Activated CD8-positive, alpha-beta T cell treated with anti-CD3 and anti-CD28 coated beads for 36 hours (primary cell): Measurements from ENCODE around the gene PEX14. TPM values are rescaled to one million over a fixed set of nuclear protein-coding genes. Genes with fewer than 3 reads are reported as not detected.

Experiments
- ATAC-seq: fragments of 200-7000 bp; cut with Tn5 transposase; one replicate; pipeline ENCODE4 v1.10.0; 2021; ENCODE audit warnings: mild to moderate bottlenecking, moderate library complexity
- CTCF ChIA-PET: fragments of 350-600 bp; sonication (Branson Sonifier 250); formaldehyde crosslinking; loops from one replicate; lab custom pipeline; 2021; ENCODE audit warnings: antibody characterized with exemption; lab: Charles Lee
- POLR2A ChIA-PET: fragments of 350-600 bp; sonication (Branson Sonifier 250); formaldehyde crosslinking; loops from one replicate; lab custom pipeline; 2021; ENCODE audit warnings: antibody characterized with exemption; lab: Charles Lee
- DNase-seq: peaks from one replicate; pipeline ENCODE4 v3.0.0-alpha.2; 2020
- H3K27ac Mint-ChIP-seq: one replicate; pipeline ENCODE4 v1.8.0; 2021; ENCODE audit warnings: mild to moderate bottlenecking, mixed read lengths
- H3K27me3 Mint-ChIP-seq: one replicate; pipeline ENCODE4 v1.8.0; 2021; ENCODE audit warnings: mixed read lengths
- H3K36me3 Mint-ChIP-seq: one replicate; pipeline ENCODE4 v1.8.0; 2021; ENCODE audit warnings: low read depth, mixed read lengths
- H3K4me1 Mint-ChIP-seq: one replicate; pipeline ENCODE4 v1.8.0; 2021; ENCODE audit warnings: low read depth, mixed read lengths
- H3K4me3 Mint-ChIP-seq: one replicate; pipeline ENCODE4 v1.8.0; 2021; ENCODE audit warnings: mild to moderate bottlenecking, moderate library complexity, mixed read lengths
- H3K9me3 Mint-ChIP-seq: one replicate; pipeline ENCODE4 v1.8.0; 2021; ENCODE audit warnings: mixed read lengths
- intact Hi-C: fragments of 100-400 bp; cut with micrococcal nuclease; formaldehyde crosslinking; loops from one replicate; pipeline ENCODE4 v1.10.0; 2022
- total RNA-seq, 2 experiments: library from RNA; stranded (reverse); gene quantifications; one replicate each; pipeline ENCODE4 v1.2.3, GENCODE V29; 2021
- TF ChIP-seq, protein P1 (sequence below): fragments of 200-600 bp; IDR thresholded peaks from one replicate; pipeline ENCODE4 v1.8.0; 2022; ENCODE audit warnings: antibody characterized with exemption, mild to moderate bottlenecking

Gene PEX14
- total RNA-seq, 2 experiments from 2014 or later, result 18.0 to 18.5 TPM

DNA sequence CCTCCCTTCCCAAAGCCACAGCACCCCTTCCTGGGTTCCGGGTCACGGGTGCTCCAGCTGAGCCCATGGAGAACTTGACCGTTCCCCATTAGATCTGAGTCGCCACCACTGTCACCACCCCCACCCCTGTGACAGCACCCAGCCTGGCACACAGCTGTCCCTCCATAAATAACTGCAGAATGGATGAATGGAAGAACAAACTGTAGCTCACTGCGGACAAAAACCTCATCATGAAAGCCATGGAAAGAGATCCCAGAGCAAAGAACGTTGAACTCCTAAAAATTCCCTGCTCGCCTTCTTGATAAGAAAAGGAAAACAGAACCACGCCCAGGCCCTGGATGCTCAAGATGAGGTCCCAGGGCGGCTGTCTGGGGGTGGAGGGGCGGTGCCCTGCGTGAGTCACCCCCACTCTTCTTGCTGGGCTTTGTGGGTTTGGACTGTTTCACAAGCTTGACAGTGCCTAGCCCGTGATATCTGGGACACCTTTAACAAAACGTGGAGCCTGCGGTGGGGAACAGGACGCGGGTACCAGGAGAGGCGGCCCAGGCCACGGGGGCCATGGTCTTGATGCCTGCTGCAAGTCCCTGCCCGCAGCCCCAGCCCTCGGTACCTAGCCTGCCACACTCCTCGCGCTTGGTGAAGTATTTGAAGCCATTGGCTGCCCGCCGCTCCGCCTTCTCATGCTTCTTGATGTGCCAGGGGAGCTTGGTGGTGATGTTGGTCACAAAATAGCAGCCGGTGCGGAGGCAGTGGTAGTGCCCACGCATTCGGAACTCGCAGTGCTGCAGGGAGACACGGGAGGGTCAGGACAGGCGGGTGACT lies 169.8 kb downstream of the PEX14 start:
- no peaks in the 10 kb centered on the region for H3K4me1 Mint-ChIP-seq
- intact Hi-C loops, result no loop called here
- DNase-seq, result peak; percentile 21
- TF ChIP-seq, protein P1, sequence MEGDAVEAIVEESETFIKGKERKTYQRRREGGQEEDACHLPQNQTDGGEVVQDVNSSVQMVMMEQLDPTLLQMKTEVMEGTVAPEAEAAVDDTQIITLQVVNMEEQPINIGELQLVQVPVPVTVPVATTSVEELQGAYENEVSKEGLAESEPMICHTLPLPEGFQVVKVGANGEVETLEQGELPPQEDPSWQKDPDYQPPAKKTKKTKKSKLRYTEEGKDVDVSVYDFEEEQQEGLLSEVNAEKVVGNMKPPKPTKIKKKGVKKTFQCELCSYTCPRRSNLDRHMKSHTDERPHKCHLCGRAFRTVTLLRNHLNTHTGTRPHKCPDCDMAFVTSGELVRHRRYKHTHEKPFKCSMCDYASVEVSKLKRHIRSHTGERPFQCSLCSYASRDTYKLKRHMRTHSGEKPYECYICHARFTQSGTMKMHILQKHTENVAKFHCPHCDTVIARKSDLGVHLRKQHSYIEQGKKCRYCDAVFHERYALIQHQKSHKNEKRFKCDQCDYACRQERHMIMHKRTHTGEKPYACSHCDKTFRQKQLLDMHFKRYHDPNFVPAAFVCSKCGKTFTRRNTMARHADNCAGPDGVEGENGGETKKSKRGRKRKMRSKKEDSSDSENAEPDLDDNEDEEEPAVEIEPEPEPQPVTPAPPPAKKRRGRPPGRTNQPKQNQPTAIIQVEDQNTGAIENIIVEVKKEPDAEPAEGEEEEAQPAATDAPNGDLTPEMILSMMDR, result no peak
- ATAC-seq, result no peak
- no peak overlapping the region for H3K27ac Mint-ChIP-seq
- H3K4me3 Mint-ChIP-seq, result no peak overlapping the region
- CTCF ChIA-PET, result no interaction called here
- no peaks in the 10 kb centered on the region for H3K9me3 Mint-ChIP-seq
- no peaks in the 10 kb centered on the region for H3K27me3 Mint-ChIP-seq
- H3K36me3 Mint-ChIP-seq, result no peaks in the 10 kb centered on the region
- POLR2A ChIA-PET, result interaction anchor here (0.6 kb wide), 1 partner anchor 14 kb away, joined by 3 read pairs; no protein-coding TSS in a partner anchor

DNA sequence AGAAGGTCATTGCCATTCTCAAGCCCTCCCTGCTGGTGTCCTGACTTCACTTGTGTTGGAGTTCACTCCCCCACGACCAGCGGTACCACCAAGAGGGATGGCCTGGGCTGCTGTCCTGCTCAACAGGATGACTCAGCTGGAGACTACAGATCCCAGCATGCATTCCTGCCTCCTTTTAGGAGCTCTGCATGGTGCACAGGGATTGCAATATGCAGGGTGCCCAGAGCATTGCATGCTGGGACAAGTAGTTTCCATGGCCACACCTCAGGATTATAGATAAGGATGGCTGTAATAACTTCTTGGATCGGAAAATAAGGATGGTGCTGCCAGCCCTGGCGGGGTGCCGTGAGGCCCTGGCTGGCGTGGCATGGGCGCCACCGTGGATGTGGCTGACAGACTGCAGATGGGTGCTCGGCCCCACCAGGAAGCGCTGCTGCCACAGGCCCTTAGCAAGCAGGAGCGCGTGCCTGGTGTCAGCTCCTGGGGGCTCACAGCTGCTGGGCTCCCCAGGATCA lies 171.7 kb downstream of the PEX14 start:
- ChIA-PET CTCF (no interaction called here), POLR2A (interaction anchor here (0.6 kb wide), 1 partner anchor 1926 kb away, joined by 4 read pairs; no protein-coding TSS in a partner anchor)
- H3K36me3 Mint-ChIP-seq, result no peaks in the 10 kb centered on the region
- H3K4me1 Mint-ChIP-seq, result no peaks in the 10 kb centered on the region
- H3K27ac Mint-ChIP-seq, result no peak overlapping the region
- ATAC-seq (no peak), DNase-seq (no peak)
- TF ChIP-seq, protein P1, result no peak
- no peaks in the 10 kb centered on the region for H3K27me3 Mint-ChIP-seq
- H3K9me3 Mint-ChIP-seq, result no peaks in the 10 kb centered on the region
- H3K4me3 Mint-ChIP-seq, result no peak overlapping the region
- intact Hi-C loops, result no loop called here

DNA sequence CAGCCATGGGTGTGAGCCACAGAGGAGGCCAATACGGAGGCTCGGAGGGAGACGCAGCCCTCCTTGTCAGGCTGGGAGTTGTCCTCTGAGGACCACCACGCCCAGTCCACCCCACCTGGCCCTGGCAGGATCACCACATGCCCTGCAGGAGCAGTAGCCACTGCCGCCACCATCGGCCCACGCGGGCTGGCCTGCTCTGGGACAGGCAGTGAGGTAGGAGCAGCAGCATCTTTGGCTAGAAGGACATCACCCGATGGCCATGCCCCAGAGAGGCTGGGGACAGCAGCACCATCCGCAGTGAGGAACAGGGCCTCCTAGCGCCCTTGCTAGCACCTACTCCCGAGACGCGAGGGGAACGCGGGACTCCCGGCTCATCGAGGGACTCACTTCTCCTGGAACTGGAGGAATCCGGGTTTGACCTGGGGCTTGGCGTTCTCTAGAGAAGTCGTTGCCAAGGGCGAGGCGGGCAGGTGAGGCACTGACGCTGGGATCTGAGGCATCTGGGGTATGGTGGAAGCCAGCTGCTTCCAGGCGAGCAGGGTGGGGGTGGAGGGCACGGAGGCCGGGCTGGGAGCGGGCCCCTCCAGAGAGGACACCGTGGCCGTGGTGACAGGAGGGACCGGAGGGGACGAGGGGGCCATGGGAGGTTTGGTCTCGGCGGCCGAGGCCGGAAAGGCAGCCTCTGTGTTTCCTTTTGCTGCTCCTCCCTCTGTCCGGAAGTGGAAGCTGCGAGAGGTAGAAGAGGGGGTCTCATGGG lies 172.8 kb downstream of the PEX14 start:
- intact Hi-C loops, result no loop called here
- Mint-ChIP-seq H3K4me1 (no peaks in the 10 kb centered on the region), H3K36me3 (no peaks in the 10 kb centered on the region), H3K9me3 (no peaks in the 10 kb centered on the region), H3K4me3 (no peak overlapping the region), H3K27ac (no peak overlapping the region), H3K27me3 (no peaks in the 10 kb centered on the region)
- ATAC-seq (no peak), DNase-seq (no peak)
- ChIA-PET CTCF (no interaction called here), POLR2A (no interaction called here)
- TF ChIP-seq, protein P1, result no peak

DNA sequence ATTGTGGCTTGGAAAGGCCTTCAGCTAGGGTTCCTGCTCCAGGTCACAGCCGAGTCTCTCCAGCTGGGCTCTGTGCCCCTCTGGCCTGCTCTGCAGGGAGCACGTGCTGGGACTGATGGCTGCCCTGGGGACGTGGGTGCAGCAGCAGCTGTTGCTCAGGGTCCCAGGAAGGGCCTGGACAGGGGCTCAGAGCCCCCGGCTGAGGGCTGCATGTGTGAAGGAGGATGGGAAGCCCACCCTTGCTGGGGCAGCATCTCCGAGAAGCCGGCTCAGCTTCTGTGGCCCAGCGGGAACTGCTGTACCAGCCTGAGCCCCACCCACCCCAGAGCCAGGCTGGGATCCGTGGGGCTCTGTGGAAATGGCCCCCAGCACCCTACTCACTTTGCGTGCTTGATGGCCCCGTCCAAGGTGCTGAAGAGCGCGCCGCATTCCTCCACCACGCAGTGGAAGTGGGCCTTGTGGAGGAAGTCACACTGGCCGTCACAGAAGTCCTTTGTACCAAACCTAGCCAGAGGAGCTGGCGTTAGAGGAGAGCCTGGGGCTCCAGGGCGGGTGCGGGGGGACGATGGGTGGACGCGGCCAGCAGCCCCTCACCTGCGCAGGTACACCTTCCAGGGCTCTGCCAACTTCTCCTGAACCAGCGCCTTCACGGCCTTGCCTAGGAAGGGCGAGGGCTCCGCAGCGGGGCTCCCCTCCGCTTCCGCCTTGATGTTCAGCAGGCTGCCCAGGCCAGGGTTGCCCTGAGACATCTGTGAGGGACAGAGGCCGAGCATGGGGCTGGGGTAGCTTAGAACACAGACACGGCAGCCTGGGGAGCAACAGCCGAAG lies 174.2 kb downstream of the PEX14 start:
- ChIA-PET CTCF (no interaction called here), POLR2A (interaction anchor here (0.5 kb wide), 1 partner anchor 100 kb away, joined by 4 read pairs; no protein-coding TSS in a partner anchor)
- Mint-ChIP-seq H3K36me3 (no peaks in the 10 kb centered on the region), H3K9me3 (no peaks in the 10 kb centered on the region), H3K4me1 (no peaks in the 10 kb centered on the region), H3K4me3 (no peak overlapping the region), H3K27me3 (no peaks in the 10 kb centered on the region), H3K27ac (no peak overlapping the region)
- ATAC-seq (no peak), DNase-seq (no peak)
- intact Hi-C loops, result no loop called here
- TF ChIP-seq, protein P1, result no peak
